AG09309 (cell line): ENCODE data around the gene FBN1.

Experiments
- DNase-seq: peaks from one replicate; pipeline ENCODE4 v3.0.0-alpha.2; 2010; ENCODE audit warnings: low read depth
- H3K4me3 ChIP-seq: 2 replicates; pipeline ENCODE4 v1.5.1; 2011; ENCODE audit warnings: mild to moderate bottlenecking, low read depth, low read length, moderate library complexity; ENCODE audit not compliant: control insufficient read depth
- TF ChIP-seq, protein P1 (sequence below): IDR thresholded peaks from 2 replicates; pipeline ENCODE4 v1.5.1; 2011; ENCODE audit warnings: mild to moderate bottlenecking, low read depth, low read length, inconsistent platforms; ENCODE audit not compliant: insufficient read depth, control insufficient read depth; ENCODE audit errors: missing control alignments

FBN1 gene

GRCh38 chr15:48472756-48473155, 172.8 kb downstream of the FBN1 start:
- DNase-seq, result no peak
- no peak overlapping the region for H3K4me3 ChIP-seq
- TF ChIP-seq, protein P1, sequence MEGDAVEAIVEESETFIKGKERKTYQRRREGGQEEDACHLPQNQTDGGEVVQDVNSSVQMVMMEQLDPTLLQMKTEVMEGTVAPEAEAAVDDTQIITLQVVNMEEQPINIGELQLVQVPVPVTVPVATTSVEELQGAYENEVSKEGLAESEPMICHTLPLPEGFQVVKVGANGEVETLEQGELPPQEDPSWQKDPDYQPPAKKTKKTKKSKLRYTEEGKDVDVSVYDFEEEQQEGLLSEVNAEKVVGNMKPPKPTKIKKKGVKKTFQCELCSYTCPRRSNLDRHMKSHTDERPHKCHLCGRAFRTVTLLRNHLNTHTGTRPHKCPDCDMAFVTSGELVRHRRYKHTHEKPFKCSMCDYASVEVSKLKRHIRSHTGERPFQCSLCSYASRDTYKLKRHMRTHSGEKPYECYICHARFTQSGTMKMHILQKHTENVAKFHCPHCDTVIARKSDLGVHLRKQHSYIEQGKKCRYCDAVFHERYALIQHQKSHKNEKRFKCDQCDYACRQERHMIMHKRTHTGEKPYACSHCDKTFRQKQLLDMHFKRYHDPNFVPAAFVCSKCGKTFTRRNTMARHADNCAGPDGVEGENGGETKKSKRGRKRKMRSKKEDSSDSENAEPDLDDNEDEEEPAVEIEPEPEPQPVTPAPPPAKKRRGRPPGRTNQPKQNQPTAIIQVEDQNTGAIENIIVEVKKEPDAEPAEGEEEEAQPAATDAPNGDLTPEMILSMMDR, result no peak

GRCh38 chr15:48471073-48471472, 174.4 kb downstream of the FBN1 start:
- no peak for DNase-seq
- no peak overlapping the region for H3K4me3 ChIP-seq
- TF ChIP-seq, protein P1, result no peak

- no peak overlapping the region for H3K4me3 ChIP-seq
- TF ChIP-seq, protein P1, result no peak
- DNase-seq, result no peak
Measured at GRCh38 chr15:48470096-48470495, 175.4 kb downstream of the FBN1 start.

GRCh38 chr15:48469681-48470080, 175.8 kb downstream of the FBN1 start:
- DNase-seq, result no peak

GRCh38 chr15:48469271-48469670, 176.2 kb downstream of the FBN1 start:
- H3K4me3 ChIP-seq, result no peak overlapping the region
- TF ChIP-seq, protein P1, result no peak
- no peak for DNase-seq

More at GRCh38 chr15:48469681-48470080, 175.8 kb downstream of the FBN1 start:
- TF ChIP-seq, protein P1, result no peak
- no peak overlapping the region for H3K4me3 ChIP-seq

GRCh38 chr15:48467801-48468200, 177.7 kb downstream of the FBN1 start:
- TF ChIP-seq, protein P1, result no peak
- DNase-seq, result no peak
- H3K4me3 ChIP-seq, result no peak overlapping the region

DNA sequence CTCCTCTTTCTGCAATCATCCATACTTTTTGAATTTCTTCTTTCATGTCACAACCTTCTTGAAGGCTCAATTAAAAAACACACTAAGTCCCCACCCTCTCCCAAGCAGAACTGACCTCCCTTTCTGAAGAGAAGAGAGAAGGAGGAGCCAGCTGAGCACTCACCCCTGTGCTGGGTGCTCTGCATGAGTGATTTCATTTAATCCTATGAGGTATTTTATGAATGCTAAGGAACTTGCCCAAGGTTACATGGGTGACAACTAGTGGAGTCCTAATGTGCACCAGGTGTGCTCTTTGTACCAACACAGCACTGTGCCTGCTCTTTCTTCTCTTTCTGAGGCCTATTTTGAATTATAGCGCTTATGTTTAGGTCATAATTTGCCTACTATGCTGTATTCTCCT, 178.7 kb downstream of the FBN1 start:
- DNase-seq, result no peak
- TF ChIP-seq, protein P1, result no peak
- no peak overlapping the region for H3K4me3 ChIP-seq
